Fibroblast of peridontal ligament (primary cell): Measurements from ENCODE around the gene FES.
"Not testable (repeated sequence)": the region's sequence is repeated elsewhere in the genome, so short reads cannot be mapped to it uniquely, and the experiment has no call there.

Source experiments
- DNase-seq: peaks from one replicate; pipeline ENCODE4 v3.0.0-alpha.2; 2010; ENCODE audit errors: extremely low read depth

The FES gene

DNA sequence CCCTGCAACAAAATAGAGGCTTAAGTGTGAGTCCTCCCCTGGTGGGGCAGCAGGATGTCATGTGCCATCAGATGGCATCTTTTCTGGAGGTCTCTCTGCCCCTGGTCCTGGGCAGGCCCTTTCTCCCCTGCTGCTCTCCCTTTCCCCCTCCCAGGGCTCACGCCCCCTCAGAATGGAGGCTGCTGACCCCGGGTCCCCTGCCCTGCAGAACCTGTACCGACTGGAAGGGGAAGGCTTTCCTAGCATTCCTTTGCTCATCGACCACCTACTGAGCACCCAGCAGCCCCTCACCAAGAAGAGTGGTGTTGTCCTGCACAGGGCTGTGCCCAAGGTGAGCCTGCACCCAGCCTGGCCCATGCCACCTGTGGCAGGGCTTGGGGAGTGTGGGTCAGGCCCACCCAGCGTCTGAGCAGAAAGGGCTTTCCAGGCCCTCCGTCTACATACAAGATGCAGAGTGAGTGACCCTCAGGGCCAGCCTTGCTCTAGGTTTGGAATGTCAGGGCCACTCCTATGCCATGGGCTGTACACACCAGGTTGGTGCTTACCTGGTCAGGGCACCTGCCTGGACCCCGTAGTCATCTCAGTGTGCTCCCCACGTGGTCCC, 7.1 kb downstream of the FES start:
- no peak for DNase-seq

DNA sequence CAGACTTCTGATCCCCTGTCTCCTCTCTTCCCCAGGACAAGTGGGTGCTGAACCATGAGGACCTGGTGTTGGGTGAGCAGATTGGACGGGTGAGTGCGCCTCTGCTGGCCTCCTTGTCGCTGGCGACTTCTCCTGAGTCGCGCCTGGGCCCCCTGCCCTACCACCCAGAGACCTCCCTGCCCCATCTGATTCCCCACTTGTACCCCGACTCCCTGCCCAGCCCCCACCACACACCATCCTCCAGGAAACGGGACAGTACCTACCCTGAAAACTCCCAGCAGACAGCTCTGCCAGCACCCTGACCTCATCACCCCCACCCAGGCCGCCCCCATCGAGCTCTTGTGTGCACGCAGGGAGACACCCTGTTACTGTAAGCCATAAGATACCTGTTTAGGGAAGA, 7.7 kb downstream of the FES start:
- no peak for DNase-seq

DNA sequence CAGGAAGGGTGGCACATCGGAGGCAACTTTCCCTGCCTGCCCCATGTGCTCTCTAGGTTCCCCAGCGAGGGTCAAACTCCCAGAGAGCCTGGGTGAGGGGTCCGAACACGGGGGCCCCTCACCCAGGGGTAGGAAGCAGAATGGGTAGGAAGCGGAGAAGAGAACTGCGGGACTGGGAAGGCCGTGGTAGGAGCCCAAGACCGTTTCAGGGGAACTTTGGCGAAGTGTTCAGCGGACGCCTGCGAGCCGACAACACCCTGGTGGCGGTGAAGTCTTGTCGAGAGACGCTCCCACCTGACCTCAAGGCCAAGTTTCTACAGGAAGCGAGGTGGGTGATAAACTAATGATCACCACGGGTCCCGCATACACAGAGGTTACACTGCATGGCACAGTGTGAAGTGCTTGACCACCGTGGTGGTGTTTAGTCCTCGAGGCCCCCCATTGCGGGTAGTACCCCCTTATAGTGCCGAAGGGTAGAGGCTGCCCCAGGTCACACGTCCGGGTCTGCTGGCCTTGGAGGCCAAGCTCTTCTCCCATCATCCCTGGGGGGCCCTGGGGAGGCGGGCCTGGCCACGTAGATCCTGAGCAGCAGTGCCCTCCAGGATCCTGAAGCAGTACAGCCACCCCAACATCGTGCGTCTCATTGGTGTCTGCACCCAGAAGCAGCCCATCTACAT, 8.3 kb downstream of the FES start:
- no peak for DNase-seq

DNA sequence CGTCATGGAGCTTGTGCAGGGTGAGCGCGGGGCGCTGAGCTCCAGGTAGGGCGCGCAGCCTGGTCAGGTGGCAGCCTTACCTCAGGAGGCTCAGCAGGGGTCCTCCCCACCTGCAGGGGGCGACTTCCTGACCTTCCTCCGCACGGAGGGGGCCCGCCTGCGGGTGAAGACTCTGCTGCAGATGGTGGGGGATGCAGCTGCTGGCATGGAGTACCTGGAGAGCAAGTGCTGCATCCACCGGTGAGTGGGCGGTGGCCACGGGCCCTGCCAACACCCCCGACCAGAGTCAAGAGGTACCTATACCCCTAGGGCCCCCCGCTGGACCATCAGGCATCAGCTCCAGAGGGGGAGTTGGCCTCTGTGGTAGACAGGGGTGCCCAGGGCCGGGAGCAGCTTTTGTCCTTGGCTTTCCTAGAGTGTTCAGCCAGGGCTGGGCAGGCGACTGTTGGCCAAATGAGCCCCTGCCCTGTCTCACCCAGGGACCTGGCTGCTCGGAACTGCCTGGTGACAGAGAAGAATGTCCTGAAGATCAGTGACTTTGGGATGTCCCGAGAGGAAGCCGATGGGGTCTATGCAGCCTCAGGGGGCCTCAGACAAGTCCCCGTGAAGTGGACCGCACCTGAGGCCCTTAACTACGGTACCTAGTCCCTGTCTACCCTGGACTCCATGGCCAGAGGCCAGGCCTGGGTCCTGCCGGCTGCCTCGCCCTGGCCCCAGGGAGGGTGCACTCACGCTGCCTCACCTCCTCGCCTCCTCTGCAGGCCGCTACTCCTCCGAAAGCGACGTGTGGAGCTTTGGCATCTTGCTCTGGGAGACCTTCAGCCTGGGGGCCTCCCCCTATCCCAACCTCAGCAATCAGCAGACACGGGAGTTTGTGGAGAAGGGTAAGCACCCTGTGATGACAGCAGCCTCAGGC, 9.1 kb downstream of the FES start:
- no peak for DNase-seq

DNA sequence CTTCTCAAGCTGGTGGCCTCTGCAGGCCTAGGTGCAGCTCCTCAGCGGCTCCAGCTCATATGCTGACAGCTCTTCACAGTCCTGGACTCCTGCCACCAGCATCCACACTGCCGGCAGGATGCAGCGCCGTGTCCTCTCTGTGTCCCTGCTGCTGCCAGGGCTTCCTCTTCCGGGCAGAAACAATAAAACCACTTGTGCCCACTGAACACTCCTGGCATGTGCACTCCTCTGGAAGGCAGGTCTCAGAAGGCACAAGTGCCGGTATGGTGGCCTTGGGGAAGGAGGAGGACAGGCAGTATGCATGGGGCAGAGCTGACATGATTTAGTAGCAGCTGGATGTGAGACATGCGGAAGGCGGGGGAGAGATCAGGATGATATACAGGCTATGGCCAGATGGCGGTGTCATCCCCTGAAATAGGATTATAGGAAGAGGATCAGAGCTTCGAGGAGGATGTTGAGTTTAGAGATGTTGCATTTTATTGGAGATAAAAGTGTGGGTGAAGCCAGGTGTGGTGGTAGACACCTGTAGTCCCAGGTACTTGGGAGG, 11.3 kb downstream of the FES start:
- no peak for DNase-seq

DNA sequence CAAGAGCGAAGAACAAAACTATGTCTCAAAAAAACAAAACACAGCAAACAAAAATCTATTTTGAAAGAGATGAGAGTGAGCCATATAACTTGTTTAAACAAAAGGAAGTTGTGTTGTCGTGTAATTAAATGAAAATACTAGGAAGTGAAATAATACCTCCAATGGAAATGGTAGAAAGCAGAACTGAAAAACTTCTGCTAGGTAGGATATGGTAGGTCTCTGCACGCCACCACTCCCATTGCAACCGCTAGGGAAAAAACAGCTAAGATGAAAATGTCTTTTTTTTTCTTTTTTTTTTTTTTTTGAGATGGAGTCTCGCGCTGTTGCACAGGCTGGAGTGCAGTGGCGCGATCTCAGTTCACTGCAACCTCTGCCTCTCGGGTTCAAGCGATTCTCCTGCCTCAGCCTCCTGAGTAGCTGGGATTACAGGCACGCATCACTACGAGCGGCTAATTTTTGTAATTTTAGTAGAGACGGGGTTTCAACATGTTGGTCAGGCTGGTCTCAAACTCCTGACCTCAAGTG, 12.9 kb downstream of the FES start:
- DNase-seq = not testable (repeated sequence)

DNA sequence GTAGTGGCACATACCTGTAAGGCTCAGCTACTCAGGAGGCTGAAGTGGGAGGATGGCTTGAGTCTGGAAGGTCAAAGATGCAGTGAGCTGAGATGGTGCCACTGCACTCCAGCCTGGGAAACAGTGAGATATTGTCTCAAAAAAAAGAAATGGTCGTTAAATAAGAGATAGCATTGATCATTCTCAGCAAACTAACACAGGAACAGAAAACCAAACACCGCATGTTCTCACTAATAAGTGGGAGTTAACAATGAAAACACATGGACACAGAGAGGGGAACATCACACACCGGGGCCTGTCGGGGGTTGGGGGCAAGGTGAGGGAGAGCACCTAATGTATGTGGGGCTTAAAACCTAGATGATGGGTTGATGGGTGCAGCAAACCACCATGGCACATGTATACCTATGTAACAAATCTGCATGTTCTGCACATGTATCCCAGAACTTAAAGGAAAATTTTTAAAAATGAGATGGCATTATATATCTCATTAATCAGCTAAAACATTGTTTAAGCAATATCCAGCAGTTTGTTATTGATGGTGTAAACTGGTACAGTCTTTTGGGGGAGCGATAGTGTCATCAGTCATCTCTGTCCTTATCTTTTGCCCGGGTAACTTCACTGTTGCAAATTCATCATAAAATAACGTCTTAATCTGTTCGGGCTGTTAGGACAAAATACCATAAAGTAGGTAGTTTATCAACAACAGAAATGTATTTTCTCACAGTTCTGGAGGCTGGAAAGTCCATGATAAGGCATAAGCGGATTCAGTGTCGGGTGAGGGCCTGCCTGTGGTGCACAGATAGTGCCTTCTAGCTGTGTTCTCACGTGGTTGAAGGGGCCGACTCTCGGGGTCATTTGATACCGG, 17.1 kb downstream of the FES start:
- no peak for DNase-seq

DNA sequence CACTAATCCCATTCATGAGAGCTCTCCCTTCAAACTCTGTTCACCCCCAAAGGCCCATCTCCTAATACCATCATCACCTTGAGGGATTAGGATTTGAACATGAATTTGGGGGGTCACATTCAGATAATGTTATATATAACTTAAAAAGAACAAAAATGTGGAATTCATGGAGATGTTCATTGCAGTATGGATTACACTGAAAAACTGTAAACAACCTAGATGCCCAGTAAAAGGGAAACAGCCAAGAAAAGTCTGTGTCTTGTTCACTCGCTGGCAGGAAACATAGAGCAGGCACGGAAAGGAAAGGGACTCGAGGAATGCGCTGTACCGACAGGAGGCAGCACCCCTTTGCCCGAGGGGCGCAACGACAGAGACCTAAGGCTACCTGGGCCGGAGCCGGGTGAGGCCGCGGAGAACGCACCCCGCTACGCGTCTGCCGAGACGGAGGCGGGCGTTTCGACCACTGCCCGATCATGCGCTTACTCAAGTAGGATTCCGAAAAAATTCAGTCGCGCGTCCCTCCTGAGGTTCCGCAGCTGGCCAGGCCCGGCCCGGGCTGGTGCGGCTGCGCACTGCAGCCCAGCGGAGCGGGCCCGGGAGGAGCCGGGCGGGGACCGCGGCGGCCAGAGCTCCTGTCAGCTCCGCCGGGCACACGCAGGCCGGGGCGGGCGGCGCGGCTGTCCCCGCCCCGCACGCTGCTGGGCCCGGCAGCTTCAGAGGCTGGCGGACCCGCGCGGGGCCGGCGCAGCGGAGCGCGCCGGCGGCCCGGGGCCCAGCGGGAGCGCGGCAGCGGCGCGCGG, 17.9 kb downstream of the FES start:
- DNase-seq = peak; percentile 74

DNA sequence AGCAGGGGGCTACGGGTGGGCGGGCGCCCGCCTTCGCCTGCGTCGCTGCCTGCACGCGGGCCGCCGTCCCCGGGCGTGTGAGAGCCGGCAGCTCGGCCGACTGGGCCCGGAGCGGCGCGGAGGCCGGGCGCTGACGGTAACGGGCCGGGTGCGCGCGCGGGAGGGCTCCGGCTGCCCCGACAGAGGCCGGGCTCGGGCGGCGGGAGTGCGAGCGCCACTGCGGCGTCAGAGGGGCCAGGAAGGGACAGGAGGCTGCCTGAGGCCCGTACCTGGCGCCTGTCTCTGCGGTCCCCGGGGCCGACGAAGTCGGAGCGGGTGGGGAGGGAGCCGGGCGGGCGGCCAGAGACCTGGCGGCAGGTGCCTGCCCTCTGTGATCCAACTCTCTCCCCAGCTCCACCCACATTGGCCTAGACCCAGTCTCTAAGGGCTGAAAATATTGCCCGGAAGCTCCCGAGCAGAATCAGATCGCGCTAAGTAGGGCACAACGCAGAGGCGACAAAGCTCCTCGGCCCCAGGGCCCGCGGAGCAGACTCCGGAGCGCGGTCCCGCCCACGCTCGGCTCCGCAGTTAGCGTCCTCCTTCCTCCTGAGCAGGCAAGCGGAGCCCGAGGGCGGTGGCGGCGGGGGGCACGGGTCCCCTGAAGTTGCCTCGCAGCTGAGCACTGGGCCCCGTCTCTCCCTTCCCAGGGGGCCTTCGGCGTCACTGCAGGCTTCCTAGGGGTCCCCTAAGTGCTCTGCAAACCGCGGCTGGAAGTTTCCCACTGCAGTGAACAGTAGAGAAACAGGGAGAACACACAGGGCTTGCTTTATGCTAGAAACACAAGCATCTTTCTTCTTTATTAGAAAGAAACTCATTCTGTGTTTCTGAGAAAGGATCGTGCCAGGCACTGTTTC, 18.8 kb downstream of the FES start, which contains the start of gene MAN2A2:
TSS of gene MAN2A2 (plus strand) at position 463 of the 893 bp plus-strand sequence. CDS start 906 bp downstream, outside the sequence.
- peak; percentile 9 for DNase-seq

DNA sequence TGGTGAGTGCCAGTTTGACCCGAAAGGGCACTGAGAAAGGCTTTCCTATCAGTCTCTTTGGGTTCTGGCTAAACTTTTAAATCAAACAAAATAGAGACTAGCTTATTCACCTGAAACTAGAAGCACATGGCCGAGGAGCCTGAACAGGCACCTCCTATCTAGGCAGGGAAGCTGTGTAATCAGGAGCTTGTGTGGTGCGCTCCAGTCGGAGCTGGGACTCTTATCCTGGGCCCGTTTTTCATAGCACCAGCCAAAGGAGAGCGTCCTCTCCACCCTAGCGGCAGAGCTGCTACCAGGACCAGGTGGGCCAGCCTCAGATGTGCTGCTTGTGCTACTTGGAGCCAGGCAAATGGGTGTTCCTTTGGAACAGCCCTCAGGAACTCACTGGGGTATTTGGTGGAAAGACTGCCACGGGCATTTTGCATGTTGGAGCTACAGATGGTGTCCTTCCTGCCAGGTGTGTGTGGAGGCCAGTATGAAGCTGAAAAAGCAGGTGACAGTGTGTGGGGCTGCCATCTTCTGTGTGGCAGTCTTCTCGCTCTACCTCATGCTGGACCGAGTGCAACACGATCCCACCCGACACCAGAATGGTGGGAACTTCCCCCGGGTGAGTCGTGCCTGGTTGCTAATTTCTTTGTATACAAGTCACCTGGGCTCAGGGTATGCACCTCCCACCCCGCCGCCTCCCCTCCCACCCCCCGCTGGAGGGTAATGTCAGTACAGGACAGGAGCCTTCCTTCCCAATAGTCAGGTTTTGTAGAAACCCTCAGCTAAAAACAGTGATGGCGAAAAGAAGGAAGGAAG, 19.6 kb downstream of the FES start:
- no peak for DNase-seq

DNA sequence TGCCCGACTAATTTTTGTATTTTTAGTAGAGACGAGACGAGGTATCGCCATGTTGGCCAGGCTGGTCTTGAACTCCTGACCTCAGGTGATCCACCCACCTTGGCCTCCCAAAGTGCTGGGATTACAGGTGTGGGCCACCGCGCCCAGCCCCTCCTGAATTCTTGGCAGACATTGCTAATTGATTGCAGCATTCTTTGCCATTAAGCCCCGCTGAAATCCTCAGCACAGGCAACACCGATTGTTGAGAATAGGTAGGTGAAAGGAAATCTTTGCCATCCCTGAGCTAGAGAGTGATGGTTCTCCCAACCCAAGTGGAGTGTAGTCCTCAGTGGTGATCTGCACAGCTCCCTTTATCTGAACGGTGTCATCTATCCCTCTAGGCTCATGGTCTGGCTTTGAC, 20.4 kb downstream of the FES start:
- no peak for DNase-seq

DNA sequence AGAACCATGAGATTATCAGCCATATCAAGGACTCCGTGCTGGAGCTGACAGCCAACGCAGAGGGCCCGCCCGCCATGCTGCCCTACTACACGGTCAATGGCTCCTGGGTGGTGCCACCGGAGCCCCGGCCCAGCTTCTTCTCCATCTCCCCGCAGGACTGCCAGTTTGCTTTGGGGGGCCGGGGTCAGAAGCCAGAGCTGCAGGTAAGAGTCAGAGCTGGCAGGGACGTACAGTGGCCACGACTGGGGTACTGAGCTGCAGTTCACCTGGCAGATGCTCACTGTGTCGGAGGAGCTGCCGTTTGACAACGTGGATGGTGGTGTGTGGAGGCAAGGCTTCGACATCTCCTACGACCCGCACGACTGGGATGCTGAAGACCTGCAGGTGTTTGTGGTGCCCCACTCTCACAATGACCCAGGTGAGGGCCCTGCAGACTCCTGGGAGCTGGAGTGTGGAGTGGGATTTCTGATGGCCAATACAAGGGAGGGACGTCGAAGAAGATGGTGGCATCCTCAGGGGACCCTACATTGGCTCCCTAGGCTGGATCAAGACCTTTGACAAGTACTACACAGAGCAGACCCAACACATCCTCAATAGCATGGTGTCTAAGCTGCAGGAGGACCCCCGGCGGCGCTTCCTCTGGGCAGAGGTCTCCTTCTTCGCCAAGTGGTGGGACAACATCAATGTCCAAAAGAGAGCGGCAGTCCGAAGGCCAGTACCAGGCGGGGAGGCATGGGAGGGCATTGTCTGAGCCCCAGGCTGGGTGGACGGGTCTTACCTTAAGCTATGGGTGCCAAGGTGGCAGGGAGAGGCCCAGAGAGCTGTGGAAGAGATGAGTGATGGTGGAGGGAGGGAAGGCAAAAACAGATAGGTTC, 21.2 kb downstream of the FES start:
- DNase-seq = no peak

DNA sequence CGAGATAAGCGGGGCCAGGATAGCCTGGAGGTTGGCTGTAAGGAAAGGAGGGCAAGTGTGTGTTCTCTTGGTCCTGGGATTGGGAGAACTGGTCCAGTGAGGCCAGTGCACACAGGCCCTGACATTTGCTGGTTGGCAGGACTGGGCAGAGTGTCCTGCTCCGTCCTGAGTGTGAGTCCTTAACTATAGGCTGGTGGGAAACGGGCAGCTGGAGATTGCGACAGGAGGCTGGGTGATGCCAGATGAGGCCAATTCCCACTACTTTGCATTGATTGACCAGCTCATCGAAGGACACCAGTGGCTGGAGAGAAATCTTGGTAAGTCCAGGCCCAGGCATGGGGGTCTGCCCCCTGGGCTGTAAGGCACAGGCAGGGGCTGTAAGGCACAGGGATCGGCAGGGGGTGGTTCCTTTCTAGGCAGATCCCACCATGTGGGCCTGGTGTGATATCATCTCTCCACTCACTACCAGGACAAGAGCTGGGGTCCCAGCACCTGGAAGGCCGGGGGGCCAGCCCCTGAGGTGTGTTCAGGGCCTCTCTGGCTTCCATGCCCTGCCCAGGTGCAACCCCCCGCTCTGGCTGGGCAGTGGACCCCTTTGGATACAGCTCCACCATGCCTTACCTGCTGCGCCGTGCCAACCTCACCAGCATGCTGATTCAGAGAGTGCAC, 22.0 kb downstream of the FES start:
- no peak for DNase-seq

DNA sequence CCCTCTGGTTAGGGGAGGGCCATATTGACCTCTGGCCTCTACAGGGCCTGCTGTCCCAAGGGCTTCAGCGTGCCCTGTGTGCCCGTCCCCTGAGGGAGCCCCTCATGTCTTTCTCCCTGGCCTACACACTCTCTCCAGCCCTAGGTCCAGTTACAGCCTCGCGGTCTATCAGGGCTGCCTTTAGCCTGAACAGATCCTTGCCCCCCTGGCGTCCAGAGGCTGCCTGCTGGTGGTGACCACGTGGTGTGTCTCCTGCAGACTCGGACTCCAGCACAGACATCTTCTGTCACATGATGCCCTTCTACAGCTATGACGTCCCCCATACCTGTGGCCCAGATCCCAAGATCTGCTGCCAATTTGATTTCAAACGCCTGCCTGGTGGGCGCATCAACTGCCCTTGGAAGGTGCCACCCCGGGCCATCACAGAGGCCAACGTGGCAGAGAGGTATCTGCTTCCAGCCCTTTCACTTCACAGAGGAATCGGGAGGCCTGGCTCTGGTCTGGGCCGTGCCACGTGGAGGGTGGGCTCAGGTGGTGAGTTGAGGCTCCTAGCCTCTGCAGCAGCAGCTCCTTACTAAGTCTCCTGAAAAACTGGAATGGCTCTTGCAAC, 22.9 kb downstream of the FES start:
- DNase-seq = no peak

DNA sequence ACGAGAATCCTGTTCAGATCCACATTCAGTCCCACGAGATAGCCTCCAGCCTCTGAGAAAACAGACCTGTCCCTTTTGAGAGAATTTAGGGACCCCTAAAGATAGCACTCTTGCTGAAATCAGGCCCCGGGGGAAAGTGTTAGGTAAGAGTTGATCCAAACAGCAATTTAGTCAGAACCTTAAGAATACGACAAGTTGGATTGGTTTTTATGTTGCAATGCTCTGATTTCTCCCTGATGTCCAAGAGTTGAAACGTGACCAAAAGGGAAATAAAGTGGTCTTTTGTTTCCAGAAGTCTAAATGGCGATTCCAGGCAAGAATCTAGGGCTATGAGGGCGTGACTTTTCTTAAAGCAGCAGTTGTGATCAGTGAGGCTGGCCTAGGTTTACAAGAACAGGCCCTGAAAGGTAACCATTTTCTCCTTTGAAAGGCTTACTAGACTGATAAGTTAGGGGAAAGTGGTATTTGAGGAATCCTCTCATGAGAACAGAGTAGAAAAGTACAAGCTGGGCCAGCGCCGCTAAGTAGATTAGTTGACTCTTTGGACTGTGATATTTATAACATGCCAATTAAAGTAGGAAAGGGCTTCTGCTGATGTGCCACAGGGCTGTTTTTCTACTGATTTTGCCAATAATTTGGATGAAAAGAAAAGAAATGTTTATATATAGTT, 23.7 kb downstream of the FES start:
- no peak for DNase-seq

DNA sequence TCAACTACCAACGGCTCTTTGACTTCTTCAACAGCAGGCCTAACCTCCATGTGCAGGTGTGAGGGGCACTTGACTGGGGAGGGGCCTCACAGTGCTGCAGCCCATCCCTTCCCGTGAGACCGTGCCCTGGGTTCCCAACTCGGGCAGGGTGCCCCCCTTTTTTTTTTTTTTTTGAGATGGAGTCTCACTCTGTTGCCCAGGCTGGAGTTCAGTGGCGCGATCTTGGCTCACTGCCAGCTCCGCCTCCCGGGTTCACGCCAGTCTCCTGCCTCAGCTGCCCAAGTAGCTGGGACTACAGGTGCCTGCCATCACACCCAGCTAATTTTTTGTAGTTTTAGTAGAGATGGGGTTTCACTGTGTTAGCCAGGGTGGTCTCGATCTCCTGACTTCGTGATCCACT, 25.1 kb downstream of the FES start:
- DNase-seq = not testable (repeated sequence)
